Activated CD8-positive, alpha-beta memory T cell treated with anti-CD3 and anti-CD28 coated beads, Interleukin-2, amount 50 U/mL, for 24 hours (primary cell): Measurements from ENCODE around the gene CEMIP.

Experiments used
- DNase-seq: peaks from one replicate; pipeline ENCODE4 v3.0.0-alpha.2; 2020; ENCODE audit errors: extremely low read depth

CEMIP gene

GRCh38 chr15:80929225-80929624 is 150.1 kb downstream of the CEMIP start:
- no peak for DNase-seq

GRCh38 chr15:80929689-80930088 is 150.5 kb downstream of the CEMIP start:
- DNase-seq = no peak

DNA sequence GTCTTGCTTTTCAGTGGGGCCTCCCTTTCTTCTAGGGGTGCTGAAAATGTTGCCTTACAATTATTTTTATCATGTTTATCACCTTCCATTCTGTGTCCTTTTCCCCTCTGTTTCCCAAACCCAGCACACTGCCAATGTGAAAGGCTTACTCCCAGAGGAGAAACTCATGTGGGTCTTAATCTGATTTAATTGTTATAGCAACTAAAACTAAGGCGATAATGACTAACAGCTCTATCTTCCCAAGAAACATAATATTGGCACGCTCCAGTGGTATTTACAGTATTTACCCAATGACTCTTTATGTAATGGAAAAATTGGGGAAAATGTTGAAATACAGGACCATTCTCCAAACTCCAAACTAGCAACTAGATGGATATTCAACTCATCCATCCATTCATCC is 152.0 kb downstream of the CEMIP start:
- no peak for DNase-seq

DNA sequence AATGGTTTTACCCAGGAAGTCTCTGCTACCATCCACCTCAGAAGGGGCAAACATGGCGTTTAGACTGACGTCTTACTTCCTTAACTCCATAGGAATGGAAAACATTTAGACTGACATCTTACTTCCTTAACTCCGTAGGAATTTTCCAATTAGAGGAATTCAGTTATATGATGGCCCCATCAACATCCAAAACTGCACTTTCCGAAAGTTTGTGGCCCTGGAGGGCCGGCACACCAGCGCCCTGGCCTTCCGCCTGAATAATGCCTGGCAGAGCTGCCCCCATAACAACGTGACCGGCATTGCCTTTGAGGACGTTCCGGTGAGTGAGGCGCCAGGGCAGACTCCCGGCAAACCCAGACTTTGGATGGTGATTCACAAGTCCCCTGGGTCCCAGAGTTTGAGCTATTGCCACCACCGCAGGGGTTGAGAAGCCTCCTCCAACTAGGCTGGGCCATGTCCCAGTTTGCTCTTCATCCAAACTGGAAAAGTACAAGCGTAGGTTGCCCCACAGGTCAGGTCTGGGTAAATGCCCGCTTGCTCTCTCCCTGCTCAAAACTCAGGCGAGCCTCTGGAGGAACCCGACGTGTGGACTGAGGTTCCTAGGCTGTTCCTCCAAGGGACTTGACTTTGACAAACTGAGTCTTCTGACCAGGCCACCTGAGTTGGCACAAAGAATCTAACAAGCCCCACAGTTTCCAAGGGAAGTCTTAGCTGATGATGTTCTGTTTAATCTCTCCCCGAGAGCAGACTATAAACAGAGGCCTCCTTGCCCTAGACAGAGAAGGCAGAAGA is 152.7 kb downstream of the CEMIP start:
- no peak for DNase-seq

GRCh38 chr15:80932513-80932815 is 153.3 kb downstream of the CEMIP start:
- no peak for DNase-seq

- DNase-seq = no peak
Measured at GRCh38 chr15:80932989-80933388, 153.8 kb downstream of the CEMIP start.

GRCh38 chr15:80934761-80935221 is 155.6 kb downstream of the CEMIP start:
- DNase-seq = no peak

DNA sequence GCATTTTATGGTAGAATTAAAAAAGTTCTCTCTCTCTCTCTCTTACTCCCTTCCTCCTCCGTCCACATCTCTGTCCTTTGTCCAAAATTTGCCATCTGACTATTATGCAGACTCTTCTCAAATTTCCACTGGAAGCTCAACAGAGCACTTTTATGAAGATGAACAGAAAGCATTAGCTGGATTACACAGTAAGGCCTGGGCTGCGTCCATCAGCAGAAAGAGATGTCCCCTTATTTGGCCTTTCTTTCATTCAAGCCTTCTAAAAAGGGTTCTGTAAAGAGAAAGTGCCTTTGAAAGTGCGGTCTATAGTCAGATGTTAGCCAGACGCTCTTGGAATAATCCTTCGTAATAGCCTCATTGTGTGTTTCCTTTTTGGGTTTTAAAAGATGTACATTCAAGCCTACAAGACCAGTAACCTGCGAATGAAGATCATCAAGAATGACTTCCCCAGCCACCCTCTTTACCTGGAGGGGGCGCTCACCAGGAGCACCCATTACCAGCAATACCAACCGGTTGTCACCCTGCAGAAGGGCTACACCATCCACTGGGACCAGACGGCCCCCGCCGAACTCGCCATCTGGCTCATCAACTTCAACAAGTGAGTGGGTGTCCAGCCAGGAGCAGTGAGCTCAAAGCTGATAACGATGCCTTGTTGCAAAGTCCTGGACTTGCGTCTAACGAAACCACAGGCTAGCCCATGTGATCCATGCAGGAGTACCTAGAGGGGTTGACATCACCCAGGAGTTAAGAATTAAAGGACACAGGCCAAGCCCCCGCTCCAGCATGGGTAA is 157.3 kb downstream of the CEMIP start:
- no peak for DNase-seq

DNA sequence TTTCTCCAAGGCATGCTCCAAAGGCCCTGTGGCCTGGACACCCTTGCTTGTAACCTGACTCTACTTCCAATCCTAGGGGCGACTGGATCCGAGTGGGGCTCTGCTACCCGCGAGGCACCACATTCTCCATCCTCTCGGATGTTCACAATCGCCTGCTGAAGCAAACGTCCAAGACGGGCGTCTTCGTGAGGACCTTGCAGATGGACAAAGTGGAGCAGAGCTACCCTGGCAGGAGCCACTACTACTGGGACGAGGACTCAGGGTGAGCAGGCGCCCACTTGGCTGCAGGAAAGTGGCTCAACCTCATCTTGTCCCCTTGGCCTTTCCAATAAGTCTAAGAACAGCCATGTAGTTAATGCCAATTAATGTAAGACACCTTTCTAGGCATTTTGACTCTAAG is 158.5 kb downstream of the CEMIP start:
- no peak for DNase-seq

GRCh38 chr15:80939216-80939615 is 160.0 kb downstream of the CEMIP start:
- no peak for DNase-seq

DNA sequence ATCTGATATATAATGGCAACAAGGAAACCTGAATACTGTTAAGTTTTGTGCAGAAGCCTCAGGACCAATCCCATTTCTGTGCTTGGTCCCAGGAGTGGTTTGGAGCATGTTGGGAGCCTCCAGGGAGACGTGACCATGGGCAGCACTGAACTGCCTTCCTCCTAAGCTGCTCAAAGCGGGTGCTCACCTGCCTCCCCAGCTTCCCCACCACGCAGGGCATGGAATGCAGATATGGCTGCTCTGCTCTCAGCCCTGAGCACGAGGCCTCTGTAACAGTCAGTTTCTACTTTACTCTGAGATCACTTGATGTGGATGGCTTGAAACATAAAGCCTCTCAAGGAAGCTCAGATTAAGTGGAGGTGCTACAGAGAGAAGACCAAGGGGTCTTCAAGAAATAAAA is 161.2 kb downstream of the CEMIP start:
- DNase-seq = no peak

GRCh38 chr15:80940851-80941250 is 161.7 kb downstream of the CEMIP start:
- no peak for DNase-seq

DNA sequence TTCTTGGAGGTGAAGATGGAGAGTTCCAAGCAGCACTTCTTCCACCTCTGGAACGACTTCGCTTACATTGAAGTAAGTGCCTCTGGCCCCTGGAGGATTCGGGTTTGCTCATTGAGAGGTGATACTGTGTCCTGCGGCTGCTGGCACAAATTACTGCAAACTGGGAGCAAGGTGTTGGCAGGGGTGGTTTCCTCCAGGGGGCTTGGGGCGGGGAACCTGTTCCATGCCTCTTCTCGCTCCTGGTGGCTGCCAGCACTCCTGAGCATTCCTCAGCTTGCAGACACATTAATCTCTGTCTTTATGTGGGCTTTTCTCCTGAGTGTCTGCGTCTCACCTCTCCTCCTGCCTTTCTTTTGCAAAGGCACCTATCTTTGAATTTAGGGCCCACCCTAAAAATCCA is 163.1 kb downstream of the CEMIP start:
- no peak for DNase-seq

GRCh38 chr15:80942746-80943565 is 163.8 kb downstream of the CEMIP start:
- DNase-seq = no peak

GRCh38 chr15:80944818-80945217 is 165.6 kb downstream of the CEMIP start:
- DNase-seq = no peak

- DNase-seq = no peak
Measured at GRCh38 chr15:80945605-80946004, 166.4 kb downstream of the CEMIP start.

GRCh38 chr15:80946576-80946975 is 167.4 kb downstream of the CEMIP start:
- no peak for DNase-seq

GRCh38 chr15:80948651-80949292 is 169.6 kb downstream of the CEMIP start:
- DNase-seq = no peak

DNA sequence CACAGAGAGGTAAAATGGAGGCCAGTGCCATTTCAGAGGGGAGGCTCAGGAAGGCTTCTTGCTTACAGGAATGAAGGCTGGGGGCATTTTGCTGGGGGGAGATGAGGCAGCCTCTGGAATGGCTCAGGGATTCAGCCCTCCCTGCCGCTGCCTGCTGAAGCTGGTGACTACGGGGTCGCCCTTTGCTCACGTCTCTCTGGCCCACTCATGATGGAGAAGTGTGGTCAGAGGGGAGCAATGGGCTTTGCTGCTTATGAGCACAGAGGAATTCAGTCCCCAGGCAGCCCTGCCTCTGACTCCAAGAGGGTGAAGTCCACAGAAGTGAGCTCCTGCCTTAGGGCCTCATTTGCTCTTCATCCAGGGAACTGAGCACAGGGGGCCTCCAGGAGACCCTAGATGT is 170.6 kb downstream of the CEMIP start:
- no peak for DNase-seq

DNA sequence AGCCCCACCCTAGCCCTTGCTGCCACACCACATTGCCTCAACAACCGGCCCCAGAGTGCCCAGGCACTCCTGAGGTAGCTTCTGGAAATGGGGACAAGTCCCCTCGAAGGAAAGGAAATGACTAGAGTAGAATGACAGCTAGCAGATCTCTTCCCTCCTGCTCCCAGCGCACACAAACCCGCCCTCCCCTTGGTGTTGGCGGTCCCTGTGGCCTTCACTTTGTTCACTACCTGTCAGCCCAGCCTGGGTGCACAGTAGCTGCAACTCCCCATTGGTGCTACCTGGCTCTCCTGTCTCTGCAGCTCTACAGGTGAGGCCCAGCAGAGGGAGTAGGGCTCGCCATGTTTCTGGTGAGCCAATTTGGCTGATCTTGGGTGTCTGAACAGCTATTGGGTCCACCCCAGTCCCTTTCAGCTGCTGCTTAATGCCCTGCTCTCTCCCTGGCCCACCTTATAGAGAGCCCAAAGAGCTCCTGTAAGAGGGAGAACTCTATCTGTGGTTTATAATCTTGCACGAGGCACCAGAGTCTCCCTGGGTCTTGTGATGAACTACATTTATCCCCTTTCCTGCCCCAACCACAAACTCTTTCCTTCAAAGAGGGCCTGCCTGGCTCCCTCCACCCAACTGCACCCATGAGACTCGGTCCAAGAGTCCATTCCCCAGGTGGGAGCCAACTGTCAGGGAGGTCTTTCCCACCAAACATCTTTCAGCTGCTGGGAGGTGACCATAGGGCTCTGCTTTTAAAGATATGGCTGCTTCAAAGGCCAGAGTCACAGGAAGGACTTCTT is 171.3 kb downstream of the CEMIP start:
- no peak for DNase-seq

DNA sequence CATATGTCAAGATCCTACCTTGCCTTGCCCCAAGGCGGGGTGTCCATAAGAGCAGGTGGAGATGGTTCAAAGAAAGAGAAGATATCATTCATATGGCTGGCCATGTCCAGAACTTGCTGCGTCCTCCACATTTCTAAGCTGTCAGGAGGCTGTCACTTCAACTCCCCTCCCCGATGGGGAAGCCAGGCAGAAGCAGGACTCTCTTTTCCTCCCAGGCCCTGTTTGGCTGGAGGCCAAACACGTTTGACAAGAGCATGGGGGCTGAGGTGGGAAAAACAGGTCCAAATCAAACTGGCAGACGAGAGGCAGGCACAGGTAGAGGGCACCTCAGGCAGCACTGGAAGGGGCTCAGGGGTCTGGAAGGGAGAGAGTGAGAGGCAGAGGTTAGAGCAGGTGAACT is 172.8 kb downstream of the CEMIP start:
- no peak for DNase-seq
